ENCODE results near the gene NECTIN4. TPM values are rescaled to one million over a fixed set of nuclear protein-coding genes. Genes with fewer than 3 reads are reported as not detected.

Gene NECTIN4
- total RNA-seq, 2 experiments from 2014 or later, result not detected

GRCh38 chr1:161046605-161047228 is 42.6 kb downstream of the NECTIN4 start:
- DNase-seq (ENCODE audit: low spot score), result peak; percentile 79

GRCh38 chr1:161045736-161046604 is 43.4 kb downstream of the NECTIN4 start, which contains the start of gene USF1:
TSS of gene USF1 (minus strand) at chr1:161045977. CDS start at chr1:161043275, 2,702 bp downstream.
- H3K27ac ChIP-seq (ENCODE audit: low read depth, low read length, poor library complexity, severe bottlenecking), result peak within 1 kb of the TSS; percentile 92
- H3K4me2 ChIP-seq (ENCODE audit: low read length), result peak within 1 kb of the TSS; percentile 87
- peaks cover 56% of the 10 kb centered on the region for H3K4me1 ChIP-seq (ENCODE audit: insufficient read depth, low read length, poor library complexity, severe bottlenecking)
- H4K20me1 ChIP-seq (ENCODE audit: insufficient read depth, low read length), result no peaks in the 10 kb centered on the region
- H3K9me3 ChIP-seq (ENCODE audit: low read length), result no peaks in the 10 kb centered on the region
- no peaks in the 10 kb centered on the region for H3K9me2 ChIP-seq (ENCODE audit: insufficient read depth, low read length)
- peak within 1 kb of the TSS; percentile 51 for H2AFZ ChIP-seq (ENCODE audit: low read length)
- intact Hi-C loops (cut with micrococcal nuclease; ENCODE audit: unreplicated experiment), result loop anchor here (1.0 to 2.0 kb wide), 3 partner anchors 22 to 51 kb away; no protein-coding TSS in a partner anchor
- ChIA-PET CTCF (ENCODE audit: unreplicated experiment) (interaction anchor here (1.0 to 1.8 kb wide), 4 partner anchors 9 to 120 kb away, joined by 3 to 6 read pairs (median 5); partner anchors contain the start of genes F11R and PPOX), POLR2A (interaction anchor here (0.7 to 5.0 kb wide), 16 partner anchors 8 to 249 kb away, joined by 3 to 42 read pairs (median 4); partner anchors contain the start of genes ARHGAP30, F11R, KLHDC9 and NIT1)
- DNase-seq (ENCODE audit: low spot score), result peak; percentile 96
- peaks cover 18% of the 10 kb centered on the region; the same call in 1 of the 2 replicates for H3K79me2 ChIP-seq (ENCODE audit: insufficient read depth, low read depth, low read length)
- TSS peak; percentile 97 for BruUV-seq (replicated peaks)
- H3K4me3 ChIP-seq (ENCODE audit: low read depth, low read length, poor library complexity, severe bottlenecking), result peak within 1 kb of the TSS; percentile 81
- TF ChIP-seq EZH2phosphoT487 (IDR thresholded peaks at IDR 0.05; ENCODE audit: borderline replicate concordance, low read depth, low read length), result no peak
- TF ChIP-seq, protein P1, sequence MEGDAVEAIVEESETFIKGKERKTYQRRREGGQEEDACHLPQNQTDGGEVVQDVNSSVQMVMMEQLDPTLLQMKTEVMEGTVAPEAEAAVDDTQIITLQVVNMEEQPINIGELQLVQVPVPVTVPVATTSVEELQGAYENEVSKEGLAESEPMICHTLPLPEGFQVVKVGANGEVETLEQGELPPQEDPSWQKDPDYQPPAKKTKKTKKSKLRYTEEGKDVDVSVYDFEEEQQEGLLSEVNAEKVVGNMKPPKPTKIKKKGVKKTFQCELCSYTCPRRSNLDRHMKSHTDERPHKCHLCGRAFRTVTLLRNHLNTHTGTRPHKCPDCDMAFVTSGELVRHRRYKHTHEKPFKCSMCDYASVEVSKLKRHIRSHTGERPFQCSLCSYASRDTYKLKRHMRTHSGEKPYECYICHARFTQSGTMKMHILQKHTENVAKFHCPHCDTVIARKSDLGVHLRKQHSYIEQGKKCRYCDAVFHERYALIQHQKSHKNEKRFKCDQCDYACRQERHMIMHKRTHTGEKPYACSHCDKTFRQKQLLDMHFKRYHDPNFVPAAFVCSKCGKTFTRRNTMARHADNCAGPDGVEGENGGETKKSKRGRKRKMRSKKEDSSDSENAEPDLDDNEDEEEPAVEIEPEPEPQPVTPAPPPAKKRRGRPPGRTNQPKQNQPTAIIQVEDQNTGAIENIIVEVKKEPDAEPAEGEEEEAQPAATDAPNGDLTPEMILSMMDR (conservative IDR thresholded peaks at IDR 0.05; ENCODE audit: low read length), result no peak
- H3K36me3 ChIP-seq (ENCODE audit: insufficient read depth, low read length), result peaks cover 65% of the 10 kb centered on the region

More at GRCh38 chr1:161046605-161047228, 42.6 kb downstream of the NECTIN4 start:
- Histone ChIP-seq H3K9me2 (ENCODE audit: insufficient read depth, low read length) (no peaks in the 10 kb centered on the region), H3K4me3 (ENCODE audit: low read depth, low read length, poor library complexity, severe bottlenecking) (peak overlapping the region; percentile 81), H4K20me1 (ENCODE audit: insufficient read depth, low read length) (no peaks in the 10 kb centered on the region), H3K4me2 (ENCODE audit: low read length) (peak overlapping the region; percentile 87), H3K27ac (ENCODE audit: low read depth, low read length, poor library complexity, severe bottlenecking) (peak overlapping the region; percentile 92), H3K79me2 (ENCODE audit: insufficient read depth, low read depth, low read length) (peaks cover 18% of the 10 kb centered on the region; the same call in 1 of the 2 replicates), H2AFZ (ENCODE audit: low read length) (no peak overlapping the region; the same call in 1 of the 2 replicates), H3K36me3 (ENCODE audit: insufficient read depth, low read length) (peaks cover 65% of the 10 kb centered on the region), H3K9me3 (ENCODE audit: low read length) (no peaks in the 10 kb centered on the region), H3K4me1 (ENCODE audit: insufficient read depth, low read length, poor library complexity, severe bottlenecking) (peaks cover 50% of the 10 kb centered on the region)
- no TSS peak for BruUV-seq (replicated peaks)
- intact Hi-C loops (cut with micrococcal nuclease; ENCODE audit: unreplicated experiment), result no loop called here
- ChIA-PET CTCF (ENCODE audit: unreplicated experiment) (interaction anchor here (1.1 to 1.8 kb wide), 4 partner anchors 14 to 119 kb away, joined by 3 to 6 read pairs (median 5); partner anchors contain the start of genes F11R and PPOX), POLR2A (interaction anchor here (0.6 to 5.0 kb wide), 15 partner anchors 8 to 210 kb away, joined by 3 to 42 read pairs (median 5); partner anchors contain the start of genes ARHGAP30, F11R, KLHDC9 and NIT1)
- TF ChIP-seq, protein P1 (conservative IDR thresholded peaks at IDR 0.05; ENCODE audit: low read length), result no peak
- TF ChIP-seq EZH2phosphoT487 (IDR thresholded peaks at IDR 0.05; ENCODE audit: borderline replicate concordance, low read depth, low read length), result no peak
